Raji (cell line): ENCODE data around the gene HOPX.

Experiments used
- POLR2A ChIP-seq: IDR thresholded peaks from 2 replicates; pipeline ENCODE4 v1.6.1; 2011; ENCODE audit warnings: low read depth, low read length, control low read depth; ENCODE audit not compliant: insufficient read depth

The HOPX gene

DNA sequence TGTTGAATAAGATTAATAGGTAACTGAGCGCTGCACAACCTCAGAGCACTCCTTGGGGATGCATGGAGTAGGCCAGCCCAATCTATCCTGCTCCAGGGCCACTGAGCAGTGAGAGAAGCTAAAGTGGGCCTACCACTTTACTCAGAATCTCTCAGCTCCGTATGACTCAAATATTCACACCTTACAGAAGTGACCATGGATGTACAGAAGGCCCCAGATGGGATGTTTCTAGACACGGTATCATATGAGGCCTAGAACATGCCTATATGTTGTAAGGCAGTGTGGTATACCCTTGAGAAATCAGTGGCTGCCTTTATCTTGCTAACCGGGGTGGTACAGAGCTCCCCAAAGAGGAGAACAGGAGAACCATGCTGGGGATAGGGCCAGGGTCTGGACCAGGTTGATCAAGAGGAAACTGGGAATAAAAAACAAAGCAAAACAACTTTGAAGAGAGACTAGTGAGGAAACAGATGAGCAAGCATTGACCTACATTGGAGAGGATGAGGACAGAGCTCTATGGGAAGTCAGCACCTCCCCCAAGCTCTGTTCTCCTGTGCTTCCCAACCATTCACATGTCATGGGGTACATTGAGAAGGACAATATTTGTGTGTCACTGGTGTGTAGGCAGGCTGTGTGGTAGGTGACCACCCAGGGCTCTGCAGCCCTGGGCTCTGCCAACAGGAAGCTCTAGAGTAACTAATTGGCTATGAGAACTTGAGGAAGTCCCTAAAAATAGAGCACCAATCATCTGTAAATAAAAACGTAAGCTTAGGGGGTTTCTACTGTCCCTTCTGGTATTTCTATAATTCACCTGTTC is 31.4 kb downstream of the HOPX start:
- no peak for TF ChIP-seq POLR2A

DNA sequence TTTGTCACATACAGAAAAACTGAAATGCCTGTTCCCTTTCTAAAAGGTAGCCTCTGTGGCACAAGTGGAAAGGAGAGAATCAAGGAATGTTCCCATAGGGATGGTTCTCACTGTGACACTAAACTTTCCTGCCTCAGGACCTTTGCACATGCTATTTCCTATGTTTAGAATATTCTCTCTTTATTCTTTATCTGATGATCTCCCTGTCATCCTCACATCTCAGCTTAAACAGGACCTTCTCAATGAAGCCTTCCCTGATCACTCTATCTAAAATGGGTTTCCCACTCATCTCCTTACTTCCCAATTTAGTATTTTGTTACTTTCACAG is 32.3 kb downstream of the HOPX start:
- TF ChIP-seq POLR2A: no peak

DNA sequence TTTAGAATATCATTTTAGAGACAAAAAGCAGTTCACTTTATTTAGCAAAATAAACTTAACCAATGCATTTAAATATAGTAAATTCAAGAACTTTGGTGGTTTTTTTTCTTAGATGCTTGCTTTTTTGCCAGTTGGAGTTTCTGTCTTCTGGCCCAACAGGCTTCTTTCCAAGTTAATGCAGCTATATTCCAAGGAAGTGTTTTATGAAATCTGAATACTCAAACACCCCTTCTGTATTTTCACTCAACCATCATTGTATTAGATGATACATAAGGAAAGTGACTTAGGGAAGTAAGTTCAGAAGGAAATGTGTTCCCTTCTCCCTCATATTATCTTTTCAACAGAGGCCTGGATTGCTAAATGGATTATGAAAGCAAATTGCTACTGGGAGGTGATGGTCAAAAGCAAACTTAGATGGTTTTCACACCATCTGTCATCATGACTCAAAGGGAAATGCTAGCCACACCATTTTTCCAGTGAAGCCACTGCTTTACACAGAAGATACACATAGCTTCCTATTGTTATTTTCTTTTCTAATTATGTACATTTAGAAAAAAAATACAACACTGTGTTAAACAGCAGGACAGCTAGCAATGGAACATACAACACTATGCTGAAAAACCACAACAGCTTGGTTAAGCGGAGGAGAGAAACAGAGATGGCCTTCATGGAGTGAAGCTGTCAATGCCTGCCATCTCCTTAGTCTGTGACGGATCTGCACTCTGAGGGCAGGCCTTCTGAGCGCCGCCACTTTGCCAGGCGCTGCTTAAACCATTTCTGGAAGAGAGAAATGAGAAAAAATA is 32.9 kb downstream of the HOPX start:
- no peak for TF ChIP-seq POLR2A

GRCh38 chr4:56646341-56646740 is 34.8 kb downstream of the HOPX start:
- TF ChIP-seq POLR2A: no peak

GRCh38 chr4:56643596-56643995 is 37.5 kb downstream of the HOPX start:
- no peak for TF ChIP-seq POLR2A

- TF ChIP-seq POLR2A: no peak
Measured at GRCh38 chr4:56641494-56642051, 39.5 kb downstream of the HOPX start.

DNA sequence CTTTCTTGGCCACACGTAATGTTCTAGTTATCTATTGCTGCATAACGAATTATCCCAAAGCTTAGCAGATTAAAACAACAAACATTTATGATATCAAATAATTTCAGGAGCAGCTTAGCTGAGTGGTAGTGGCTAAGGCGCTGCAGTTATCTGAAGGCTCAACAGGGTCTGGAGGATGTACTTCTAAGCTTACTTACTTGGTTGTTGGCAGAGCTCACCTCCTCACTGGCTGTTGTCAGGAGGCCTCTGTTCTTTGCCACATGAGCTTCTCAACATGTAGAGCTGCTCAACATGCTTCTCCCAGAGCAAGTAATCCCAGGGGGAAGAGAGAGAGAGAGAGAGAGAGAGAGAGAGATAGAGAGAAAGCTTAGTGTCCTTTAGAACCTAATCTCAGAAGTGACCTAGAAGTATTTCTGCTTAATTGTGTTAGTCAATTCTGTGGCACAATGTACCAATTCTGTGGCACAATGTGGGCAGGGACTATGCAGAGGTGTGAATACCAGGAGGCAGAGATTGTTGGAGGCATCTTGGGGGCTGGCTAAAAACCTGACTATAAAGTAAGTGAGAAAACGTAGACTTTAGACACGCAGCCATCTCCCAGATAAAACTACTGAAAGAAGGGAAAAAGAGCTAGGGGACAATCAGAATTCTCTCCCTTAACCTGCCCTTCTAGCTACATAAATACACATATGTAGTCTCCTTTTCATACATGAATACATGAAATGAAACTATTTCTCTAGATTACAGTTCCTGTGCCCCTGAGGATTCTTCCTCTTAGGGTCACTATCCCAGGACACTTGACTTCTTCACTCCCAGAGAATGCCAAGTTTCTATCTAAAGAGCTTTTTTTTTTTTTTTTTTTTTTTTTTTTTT is 40.2 kb downstream of the HOPX start:
- TF ChIP-seq POLR2A: no peak

- TF ChIP-seq POLR2A: no peak
Measured at GRCh38 chr4:56637791-56638190, 43.3 kb downstream of the HOPX start.

GRCh38 chr4:56637154-56637553 is 43.9 kb downstream of the HOPX start:
- no peak for TF ChIP-seq POLR2A

- no peak for TF ChIP-seq POLR2A
Measured at GRCh38 chr4:56633486-56633885, 47.6 kb downstream of the HOPX start.

- TF ChIP-seq POLR2A: no peak
Measured at GRCh38 chr4:56630876-56631666, 50.0 kb downstream of the HOPX start.

- TF ChIP-seq POLR2A: no peak
Measured at GRCh38 chr4:56628592-56628991, 52.5 kb downstream of the HOPX start.

DNA sequence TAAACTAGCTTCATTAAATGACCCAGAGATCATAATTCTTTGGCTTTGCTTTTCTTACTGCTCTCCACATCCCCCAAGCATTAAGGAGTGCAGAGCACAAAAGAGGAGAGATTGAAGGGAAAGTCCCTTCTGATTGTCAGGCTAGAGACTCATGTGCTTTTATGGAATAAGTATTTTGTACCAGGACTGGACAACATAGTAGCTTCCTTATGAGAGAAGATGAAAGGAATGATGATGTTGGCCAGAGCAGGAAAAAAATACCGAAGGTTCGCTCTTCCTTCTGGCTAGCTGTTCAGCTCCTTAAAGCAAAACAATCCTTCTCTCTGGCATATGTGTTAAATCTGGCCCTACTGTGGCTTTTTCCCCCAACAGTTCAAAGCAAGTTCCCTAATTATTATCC is 53.1 kb downstream of the HOPX start:
- no peak for TF ChIP-seq POLR2A

- TF ChIP-seq POLR2A: no peak
Measured at GRCh38 chr4:56627375-56627774, 53.7 kb downstream of the HOPX start.
